MCF 10A (cell line): ENCODE measurements around the gene LEPR. TPM values are rescaled to one million over a fixed set of nuclear protein-coding genes. Genes with fewer than 3 reads are reported as not detected.

Source experiments
- BruUV-seq: library from RNA; stranded (reverse); fragments of 400-500 nt; replicated peaks from 2 replicates; lab custom pipeline; 2021; lab: Mats Ljungman, UMichigan
- CTCF ChIA-PET: fragments of 300-600 bp; sonication (Branson Sonifier 250); formaldehyde crosslinking; extraction: SDS; loops from one replicate; lab custom pipeline; 2021; ENCODE audit warnings: antibody characterized with exemption, inconsistent platforms; lab: Yijun Ruan, JAX
- POLR2A ChIA-PET: fragments of 300-600, 350-650 bp; sonication (Branson Sonifier 250); formaldehyde crosslinking; extraction: SDS; loops from one replicate; lab custom pipeline; 2020; ENCODE audit warnings: antibody characterized with exemption, inconsistent platforms; lab: Yijun Ruan, JAX
- DNase-seq: peaks from one replicate; pipeline ENCODE4 v3.0.0-alpha.2; 2018; ENCODE audit not compliant: unreplicated experiment
- H3K27ac Mint-ChIP-seq: one replicate; pipeline ENCODE4 v1.8.0; 2022; ENCODE audit warnings: mild to moderate bottlenecking, low read depth, mixed read lengths; ENCODE audit not compliant: unreplicated experiment
- H3K27me3 Mint-ChIP-seq: one replicate; pipeline ENCODE4 v1.8.0; 2022; ENCODE audit warnings: mixed read lengths; ENCODE audit not compliant: insufficient read depth, unreplicated experiment
- H3K36me3 Mint-ChIP-seq: one replicate; pipeline ENCODE4 v1.8.0; 2022; ENCODE audit warnings: mild to moderate bottlenecking, moderate library complexity, mixed read lengths; ENCODE audit not compliant: insufficient read depth, unreplicated experiment
- H3K4me1 Mint-ChIP-seq: one replicate; pipeline ENCODE4 v1.8.0; 2022; ENCODE audit warnings: mixed read lengths; ENCODE audit not compliant: insufficient read depth, unreplicated experiment
- H3K4me3 Mint-ChIP-seq: one replicate; pipeline ENCODE4 v1.8.0; 2022; ENCODE audit warnings: mild to moderate bottlenecking, moderate library complexity, mixed read lengths; ENCODE audit not compliant: unreplicated experiment
- H3K9me3 Mint-ChIP-seq: one replicate; pipeline ENCODE4 v1.8.0; 2022; ENCODE audit warnings: mixed read lengths; ENCODE audit not compliant: unreplicated experiment
- CTCF ChIP-seq: fragments of 200-600 bp; IDR thresholded peaks from one replicate; pipeline ENCODE4 v1.8.0; 2022; ENCODE audit warnings: antibody characterized with exemption, mild to moderate bottlenecking; ENCODE audit not compliant: unreplicated experiment
- intact Hi-C: fragments of 100-400 bp; cut with micrococcal nuclease; formaldehyde crosslinking; loops from 2 replicates; pipeline ENCODE4 v1.14.1; 2022
- total RNA-seq: library from RNA; stranded (reverse); gene quantifications from 2 replicates; pipeline ENCODE4 v1.2.3, GENCODE V29; 2022

LEPR gene
- total RNA-seq, 1 experiment from 2014 or later, result 16.6 TPM

- Mint-ChIP-seq H3K36me3 (peaks cover 15% of the 10 kb centered on the region), H3K27me3 (no peaks in the 10 kb centered on the region), H3K9me3 (no peaks in the 10 kb centered on the region), H3K4me3 (no peak overlapping the region), H3K4me1 (peaks cover 6% of the 10 kb centered on the region), H3K27ac (no peak overlapping the region)
- POLR2A ChIA-PET, result interaction anchor here (0.6 kb wide), 1 partner anchor 283 kb away, joined by 3 read pairs; no protein-coding TSS in a partner anchor
- intact Hi-C loops, result no loop called here
- BruUV-seq, result no TSS peak
- CTCF ChIA-PET, result interaction anchor here (0.6 to 1.2 kb wide), 2 partner anchors 21 to 144 kb away, joined by 3 to 4 read pairs; no protein-coding TSS in a partner anchor
- TF ChIP-seq CTCF, result no peak
- no peak for DNase-seq
These were observed 10.6 kb upstream of the LEPR start for GRCh38 chr1:65409816-65410326.

GRCh38 chr1:65412256-65412983, 8.0 kb upstream of the LEPR start:
- Mint-ChIP-seq H3K9me3 (no peaks in the 10 kb centered on the region), H3K27me3 (no peaks in the 10 kb centered on the region), H3K4me3 (no peak overlapping the region), H3K4me1 (peaks cover 9% of the 10 kb centered on the region), H3K27ac (no peak overlapping the region), H3K36me3 (peaks cover 9% of the 10 kb centered on the region)
- TF ChIP-seq CTCF, result no peak
- CTCF ChIA-PET, result interaction anchor here (0.6 to 1.3 kb wide), 6 partner anchors 11 to 499 kb away, joined by 3 to 6 read pairs (median 3); partner anchors contain the start of gene DNAJC6
- POLR2A ChIA-PET, result interaction anchor here (0.6 to 1.5 kb wide), 4 partner anchors 8 to 465 kb away, joined by 3 to 6 read pairs (median 3); partner anchors contain the start of genes LEPR and LEPROT
- BruUV-seq, result no TSS peak
- no peak for DNase-seq
- intact Hi-C loops, result no loop called here

- no peaks in the 10 kb centered on the region for H3K27me3 Mint-ChIP-seq
- ChIA-PET CTCF (interaction anchor here (0.7 to 0.8 kb wide), 2 partner anchors 46 to 499 kb away, joined by 3 to 4 read pairs; no protein-coding TSS in a partner anchor), POLR2A (interaction anchor here (0.6 to 1.2 kb wide), 2 partner anchors 9 to 64 kb away, joined by 3 read pairs; no protein-coding TSS in a partner anchor)
- peaks cover 14% of the 10 kb centered on the region for H3K4me1 Mint-ChIP-seq
- intact Hi-C loops, result no loop called here
- H3K27ac Mint-ChIP-seq, result no peak overlapping the region
- DNase-seq, result no peak
- TF ChIP-seq CTCF, result no peak
- H3K9me3 Mint-ChIP-seq, result no peaks in the 10 kb centered on the region
- BruUV-seq, result no TSS peak
- peaks cover 11% of the 10 kb centered on the region for H3K36me3 Mint-ChIP-seq
- no peak overlapping the region for H3K4me3 Mint-ChIP-seq
These were observed 7.5 kb upstream of the LEPR start for GRCh38 chr1:65412984-65413375.

- POLR2A ChIA-PET, result interaction anchor here (1.0 to 1.8 kb wide), 2 partner anchors 9 to 76 kb away, joined by 3 to 5 read pairs; no protein-coding TSS in a partner anchor
These were observed 5.9 kb upstream of the LEPR start for GRCh38 chr1:65414538-65414937.

More at GRCh38 chr1:65414538-65414937, 5.9 kb upstream of the LEPR start:
- BruUV-seq, result no TSS peak
- no peak for TF ChIP-seq CTCF
- CTCF ChIA-PET, result interaction anchor here (1.0 kb wide), 1 partner anchor 20 kb away, joined by 4 read pairs; no protein-coding TSS in a partner anchor
- Mint-ChIP-seq H3K9me3 (no peaks in the 10 kb centered on the region), H3K27ac (no peak overlapping the region), H3K27me3 (no peaks in the 10 kb centered on the region), H3K36me3 (peaks cover 11% of the 10 kb centered on the region), H3K4me1 (peaks cover 28% of the 10 kb centered on the region), H3K4me3 (no peak overlapping the region)
- intact Hi-C loops, result no loop called here
- no peak for DNase-seq
